A549 treated with GW870086 at 1 μM for 4 hours (cell line): ENCODE data around the gene LCT. TPM values are rescaled to one million over a fixed set of nuclear protein-coding genes. Genes with fewer than 3 reads are reported as not detected.

Experiments used
- total RNA-seq: library from RNA; stranded (reverse); fragments of 200-300 nt; extraction: Qiagen RNA extraction; gene quantifications from 5 replicates; pipeline ENCODE4 v1.2.3, GENCODE V29; 2022; ENCODE audit warnings: low read depth

Gene LCT
- total RNA-seq = 0.02 to 0.07 TPM (median 0.03 TPM) in 5 replicates

DNA sequence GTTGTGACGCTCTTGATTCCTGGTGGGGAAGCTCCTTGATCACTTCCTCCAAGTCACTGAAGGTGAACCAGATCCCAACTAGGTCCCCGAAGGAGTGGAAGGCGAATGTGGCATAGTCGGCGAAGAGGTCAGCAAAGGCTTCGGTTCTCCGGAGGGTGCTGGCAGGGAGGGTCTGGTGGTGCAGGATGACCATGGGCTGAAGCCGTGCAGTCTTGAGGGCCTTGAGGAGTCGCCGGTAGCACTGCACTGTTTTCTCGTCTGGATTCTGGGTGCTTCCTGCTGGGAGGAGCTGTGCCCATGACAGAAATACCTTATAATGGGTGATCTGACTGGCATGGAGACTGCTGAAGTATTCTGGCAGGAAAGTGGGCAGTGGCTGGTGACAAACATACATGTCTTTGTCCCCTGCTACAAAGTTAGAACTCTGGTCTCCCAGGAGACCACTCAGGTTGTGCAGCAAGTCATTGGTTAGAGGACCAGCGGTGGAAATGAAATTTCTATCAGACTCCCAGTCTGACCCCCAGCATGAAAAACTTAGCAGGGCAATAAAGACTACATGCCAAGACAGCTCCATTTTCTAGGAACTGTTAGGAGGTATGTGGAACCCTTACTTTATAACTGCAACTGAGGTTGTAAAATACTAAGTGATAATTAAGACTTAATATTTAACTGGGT lies at the start of gene LCT:
TSS of gene LCT (minus strand) at position 589 of the 675 bp plus-strand sequence. CDS start at position 574, 15 bp downstream.

DNA sequence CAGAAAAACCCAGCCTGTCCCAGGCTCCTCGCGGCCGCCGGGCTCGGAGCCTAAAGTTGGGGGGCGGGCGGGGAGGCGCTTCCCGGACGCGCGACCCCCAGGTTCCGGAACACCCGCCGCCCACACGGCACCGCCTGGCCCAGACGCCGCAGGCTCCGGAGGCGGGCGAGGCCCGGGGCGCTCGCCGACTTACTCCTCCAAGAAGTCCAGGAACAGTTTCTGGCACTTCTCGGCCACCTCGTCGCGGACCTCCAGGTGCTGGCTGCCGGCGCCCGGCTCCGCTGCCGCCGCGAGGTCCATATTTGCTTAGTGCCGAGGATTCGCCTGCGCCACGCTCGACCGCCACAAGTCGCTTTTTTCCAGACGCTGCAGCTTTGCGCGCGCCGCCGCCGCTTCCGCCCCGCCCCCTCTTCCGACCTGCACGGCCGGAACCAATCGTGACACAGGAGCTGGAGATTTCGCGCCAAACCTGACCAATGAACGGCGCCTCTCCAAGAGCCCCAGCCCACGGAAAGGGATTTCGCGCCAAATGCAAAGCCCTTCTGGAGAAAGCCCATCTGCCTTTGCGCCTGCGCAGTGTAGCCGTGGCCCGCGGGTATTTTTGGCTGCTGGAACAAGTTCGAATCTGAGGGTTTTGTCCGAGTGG lies 39.2 kb upstream of the LCT start, which contains the start of gene MCM6:
TSS of gene MCM6 (minus strand) at position 378 of the 646 bp plus-strand sequence. CDS start at position 300, 78 bp downstream.

DNA sequence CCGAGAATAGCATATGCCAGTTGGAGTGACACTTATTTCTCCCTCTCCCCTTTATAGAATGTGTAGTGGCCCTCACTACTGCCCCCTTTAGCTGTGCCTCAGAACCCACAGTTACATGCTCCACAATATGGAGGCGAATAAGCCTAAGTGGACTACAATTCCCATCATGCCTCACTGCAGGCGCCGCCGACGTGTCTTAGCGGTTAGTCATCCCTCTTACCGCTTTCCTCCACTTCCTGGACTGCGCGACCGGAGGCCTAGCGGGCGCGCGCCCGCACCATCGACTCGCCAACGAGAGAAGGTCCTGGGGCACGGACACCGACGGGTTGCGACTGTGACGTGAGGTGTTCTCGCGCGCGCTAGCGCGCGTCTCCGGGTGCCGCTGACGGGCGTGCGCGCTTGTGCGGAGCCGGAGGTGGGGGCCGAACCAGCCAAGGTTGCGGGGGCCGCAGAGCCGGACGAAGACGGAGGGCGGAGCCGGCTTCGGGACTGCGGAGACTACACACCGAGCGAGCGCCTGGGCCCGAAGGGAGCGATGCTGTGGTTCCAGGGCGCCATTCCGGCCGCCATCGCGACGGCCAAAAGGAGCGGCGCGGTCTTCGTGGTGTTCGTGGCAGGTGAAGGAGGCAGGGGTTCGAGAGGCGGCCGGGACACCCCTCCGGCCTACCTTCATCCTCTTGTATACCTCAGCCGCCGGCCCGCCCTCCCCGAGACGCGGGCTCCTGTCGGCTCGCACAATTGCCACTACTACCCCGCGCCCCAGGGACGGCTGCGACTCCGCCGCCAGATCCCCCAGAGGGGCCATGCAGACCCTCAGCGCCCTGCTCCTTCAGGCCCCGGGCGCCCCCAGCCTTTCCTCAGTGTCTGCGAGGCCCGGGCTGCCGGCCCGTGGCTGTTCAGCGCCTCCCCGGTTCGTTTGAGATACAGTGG lies 95.3 kb downstream of the LCT start, which contains the start of gene UBXN4:
TSS of gene UBXN4 (plus strand) at position 461 of the 930 bp plus-strand sequence. CDS start at position 536, 75 bp downstream.

Other genes starting within 250 kb of the LCT start
- gene UBXN4, start 95.3 kb downstream of the LCT start, total RNA-seq = 27.6 to 43.8 TPM (median 41.2 TPM) in 5 replicates
- 46.6 to 50.6 TPM (median 48.7 TPM) in 5 replicates for gene MCM6, start 39.3 kb upstream of the LCT start, total RNA-seq
- gene DARS1, start 148.4 kb upstream of the LCT start, total RNA-seq = 50.5 to 58.2 TPM (median 56.0 TPM) in 5 replicates